Posterior vena cava (tissue), 2 donors: ENCODE data around the gene FGF9. TPM values are rescaled to one million over a fixed set of nuclear protein-coding genes. Genes with fewer than 3 reads are reported as not detected.

Experiments used
- DNase-seq: peaks from one replicate; pipeline ENCODE4 v3.0.0-alpha.2; 2020; ENCODE audit warnings: low spot score
- intact Hi-C, 2 donors: fragments of 100-400 bp; cut with DNase I; formaldehyde crosslinking; loops; one replicate each; pipeline versions ENCODE4 v1.14.1 to v1.14.2; 2022 to 2023
- total RNA-seq, 2 donors: library from RNA; stranded (reverse); fragmentation: NEBNext Ultra II Directional; extraction: Animal tissue kit (Norgen Biotek cat#: 25700); gene quantifications; one replicate each; pipeline ENCODE4 v1.2.1, GENCODE V29; 2021
- donor health status: DM: yes; HTN: yes; CAD: no.
- donor health status: DM: yes; HTN: yes; CAD: no.

The FGF9 gene
- total RNA-seq, 2 donors from 2014 or later: 0.90 to 3.1 TPM

GRCh38 chr13:21745307-21745706, 74.4 kb downstream of the FGF9 start:
- no peak for DNase-seq
- intact Hi-C loops: no loop called here

DNA sequence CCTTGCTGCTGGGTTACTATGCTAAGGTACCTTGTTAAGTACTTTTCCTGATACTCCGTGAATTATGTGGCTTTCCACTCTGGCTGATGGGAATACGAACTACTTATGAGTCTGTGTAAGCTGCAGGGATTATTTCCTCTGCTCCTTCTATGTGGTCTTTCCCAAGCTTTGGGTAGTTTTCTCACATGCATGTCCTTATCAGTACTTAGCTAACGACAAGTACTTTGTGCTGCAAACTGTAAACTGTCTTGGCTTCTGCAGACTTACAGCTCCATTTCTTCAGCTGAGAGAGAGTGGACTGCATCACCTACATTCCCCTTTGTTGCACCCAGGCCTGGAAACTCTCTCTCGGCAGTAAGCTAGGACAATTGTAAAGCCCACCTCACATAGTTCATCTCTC, 76.6 kb downstream of the FGF9 start:
- no peak for DNase-seq
- intact Hi-C loops: no loop called here

DNA sequence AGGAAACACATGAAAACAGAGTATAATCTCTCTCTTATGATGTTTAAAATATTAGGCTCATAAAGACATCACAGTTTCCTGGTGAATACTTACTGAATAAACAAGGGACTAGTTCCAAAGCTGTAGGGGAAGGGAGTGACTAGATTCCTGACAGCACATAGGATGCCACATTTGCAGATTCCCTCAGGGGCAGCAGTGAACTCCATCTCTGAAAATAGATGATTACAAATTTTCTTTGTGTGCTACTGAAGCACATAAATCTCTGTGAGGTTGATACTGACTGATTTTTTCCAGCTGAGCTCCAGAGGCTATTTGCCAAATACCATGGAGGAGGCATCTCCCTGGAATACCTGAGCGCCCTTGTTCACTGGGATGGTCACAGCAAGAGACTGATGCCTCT, 77.3 kb downstream of the FGF9 start:
- DNase-seq: no peak
- intact Hi-C loops: no loop called here

GRCh38 chr13:21749410-21749809, 78.5 kb downstream of the FGF9 start:
- DNase-seq: no peak
- intact Hi-C loops: no loop called here

DNA sequence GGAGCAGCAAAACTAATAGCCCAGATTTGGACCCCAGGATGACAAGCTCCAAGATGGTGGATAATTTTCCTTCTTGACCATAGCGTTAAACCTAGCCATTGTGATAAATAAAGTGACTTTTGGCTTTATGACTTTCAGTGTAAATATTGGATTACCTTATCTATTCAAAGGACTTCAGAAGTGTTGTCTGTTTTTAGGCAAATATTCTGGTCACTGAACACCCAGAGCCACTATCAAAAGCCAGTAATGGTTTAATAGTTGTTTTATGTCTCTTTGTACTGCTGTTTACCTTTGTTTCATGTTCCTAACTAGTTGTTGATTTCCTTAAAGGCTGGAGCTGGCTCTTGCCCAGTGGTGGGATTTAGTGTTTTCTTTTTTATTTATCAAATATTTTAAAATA, 81.6 kb downstream of the FGF9 start:
- intact Hi-C loops: no loop called here
- DNase-seq: no peak

DNA sequence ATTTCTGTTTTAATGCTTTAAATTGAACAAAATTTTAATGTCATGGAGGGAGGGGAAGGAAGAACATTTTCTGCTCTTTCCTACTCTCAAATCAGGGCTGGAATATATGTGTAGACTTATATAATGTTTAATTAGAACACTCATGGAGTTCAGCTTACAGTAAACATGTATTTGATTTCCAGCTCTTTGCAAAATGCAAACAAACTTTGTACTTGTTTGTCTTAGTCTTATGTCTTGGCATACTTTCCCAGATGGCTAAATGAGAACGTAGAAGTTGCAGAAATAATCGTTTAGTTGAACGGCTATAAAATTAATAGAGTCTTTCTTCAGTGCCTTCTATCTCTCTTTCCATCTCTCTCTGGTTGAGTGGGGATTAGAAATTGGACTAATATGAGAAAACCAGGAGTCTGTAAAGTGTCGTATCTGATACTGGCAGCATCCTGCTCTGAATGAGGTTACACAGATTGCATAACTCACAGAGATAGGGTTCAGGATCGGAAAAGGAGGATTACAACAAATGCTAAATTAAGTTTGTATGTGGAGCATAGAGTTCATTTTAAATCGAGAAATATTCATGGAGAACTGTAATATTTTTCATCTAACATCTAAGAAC, 82.3 kb downstream of the FGF9 start:
- DNase-seq: no peak
- intact Hi-C loops: no loop called here

Other genes starting within 250 kb of the FGF9 start
- 10 to 100 TPM; 57.6 to 60.4 TPM for gene ZDHHC20, start 211.8 kb upstream of the FGF9 start, total RNA-seq
- gene MICU2, start 66.9 kb upstream of the FGF9 start, total RNA-seq: 10 to 100 TPM; 26.7 to 33.7 TPM